ENCODE results near the gene UFD1. TPM values are rescaled to one million over a fixed set of nuclear protein-coding genes. Genes with fewer than 3 reads are reported as not detected.

The UFD1 gene
- total RNA-seq, 2 experiments from 2014 or later = 75.1 to 83.3 TPM

- CTCF ChIA-PET = no interaction called here
- DNase-seq = no peak
- intact Hi-C loops (cut with micrococcal nuclease) = no loop called here
- H3K4me3 Mint-ChIP-seq = no peak overlapping the region
- no peaks in the 10 kb centered on the region for H3K4me1 Mint-ChIP-seq (ENCODE audit: low read depth)
- no peak overlapping the region for H3K27ac Mint-ChIP-seq
- peaks cover 10% of the 10 kb centered on the region for H3K9me3 Mint-ChIP-seq
- H3K36me3 Mint-ChIP-seq (ENCODE audit: low read depth) = peaks cover 81% of the 10 kb centered on the region
- no peaks in the 10 kb centered on the region for H3K27me3 Mint-ChIP-seq (ENCODE audit: low read depth)
These were observed 31.9 kb upstream of the UFD1 start for GRCh38 chr22:19510919-19511341.

- no peak overlapping the region for H3K27ac Mint-ChIP-seq
- CTCF ChIA-PET = no interaction called here
These were observed 30.9 kb upstream of the UFD1 start for GRCh38 chr22:19509923-19510322.

GRCh38 chr22:19509191-19509590 is 30.2 kb upstream of the UFD1 start:
- H3K27ac Mint-ChIP-seq = no peak overlapping the region
- H3K4me3 Mint-ChIP-seq = no peak overlapping the region
- peaks cover 82% of the 10 kb centered on the region for H3K36me3 Mint-ChIP-seq (ENCODE audit: low read depth)
- peaks cover 10% of the 10 kb centered on the region for H3K9me3 Mint-ChIP-seq
- peaks cover 15% of the 10 kb centered on the region for H3K4me1 Mint-ChIP-seq (ENCODE audit: low read depth)
- CTCF ChIA-PET = interaction anchor here (0.6 kb wide), 1 partner anchor 75 kb away, joined by 4 read pairs; no protein-coding TSS in a partner anchor
- intact Hi-C loops (cut with micrococcal nuclease) = no loop called here
- no peaks in the 10 kb centered on the region for H3K27me3 Mint-ChIP-seq (ENCODE audit: low read depth)
- DNase-seq = no peak

More at GRCh38 chr22:19509923-19510322, 30.9 kb upstream of the UFD1 start:
- intact Hi-C loops (cut with micrococcal nuclease) = no loop called here
- H3K4me1 Mint-ChIP-seq (ENCODE audit: low read depth) = peaks cover 9% of the 10 kb centered on the region
- peaks cover 81% of the 10 kb centered on the region for H3K36me3 Mint-ChIP-seq (ENCODE audit: low read depth)
- no peak for DNase-seq
- H3K4me3 Mint-ChIP-seq = no peak overlapping the region
- H3K27me3 Mint-ChIP-seq (ENCODE audit: low read depth) = no peaks in the 10 kb centered on the region
- peaks cover 10% of the 10 kb centered on the region for H3K9me3 Mint-ChIP-seq

- CTCF ChIA-PET = interaction anchor here (0.6 to 0.7 kb wide), 2 partner anchors 50 to 360 kb away, joined by 3 to 4 read pairs; no protein-coding TSS in a partner anchor
- no peak for DNase-seq
- Mint-ChIP-seq H3K9me3 (peaks cover 4% of the 10 kb centered on the region), H3K4me3 (no peak overlapping the region), H3K4me1 (ENCODE audit: low read depth) (peaks cover 15% of the 10 kb centered on the region), H3K27me3 (ENCODE audit: low read depth) (no peaks in the 10 kb centered on the region), H3K36me3 (ENCODE audit: low read depth) (peaks cover 76% of the 10 kb centered on the region), H3K27ac (no peak overlapping the region)
- intact Hi-C loops (cut with micrococcal nuclease) = no loop called here
These were observed 29.2 kb upstream of the UFD1 start for GRCh38 chr22:19508024-19508776.

GRCh38 chr22:19507534-19507861 is 28.5 kb upstream of the UFD1 start:
- no peaks in the 10 kb centered on the region for H3K27me3 Mint-ChIP-seq (ENCODE audit: low read depth)
- H3K27ac Mint-ChIP-seq = no peak overlapping the region
- intact Hi-C loops (cut with micrococcal nuclease) = no loop called here
- CTCF ChIA-PET = interaction anchor here (0.6 kb wide), 2 partner anchors 50 to 171 kb away, joined by 3 to 4 read pairs; no protein-coding TSS in a partner anchor
- peaks cover under 1% of the 10 kb centered on the region for H3K9me3 Mint-ChIP-seq
- no peak overlapping the region for H3K4me3 Mint-ChIP-seq
- peaks cover 69% of the 10 kb centered on the region for H3K36me3 Mint-ChIP-seq (ENCODE audit: low read depth)
- no peak for DNase-seq
- peaks cover 15% of the 10 kb centered on the region for H3K4me1 Mint-ChIP-seq (ENCODE audit: low read depth)

GRCh38 chr22:19506212-19506611 is 27.2 kb upstream of the UFD1 start:
- Mint-ChIP-seq H3K36me3 (ENCODE audit: low read depth) (peaks cover 58% of the 10 kb centered on the region), H3K27ac (no peak overlapping the region), H3K4me1 (ENCODE audit: low read depth) (peaks cover 15% of the 10 kb centered on the region), H3K4me3 (no peak overlapping the region), H3K9me3 (no peaks in the 10 kb centered on the region), H3K27me3 (ENCODE audit: low read depth) (no peaks in the 10 kb centered on the region)
- CTCF ChIA-PET = interaction anchor here (1.0 kb wide), 1 partner anchor 104 kb away, joined by 3 read pairs; no protein-coding TSS in a partner anchor
- intact Hi-C loops (cut with micrococcal nuclease) = no loop called here
- DNase-seq = no peak

- Mint-ChIP-seq H3K4me3 (no peak overlapping the region), H3K9me3 (no peaks in the 10 kb centered on the region), H3K27me3 (ENCODE audit: low read depth) (no peaks in the 10 kb centered on the region), H3K36me3 (ENCODE audit: low read depth) (peaks cover 54% of the 10 kb centered on the region), H3K27ac (no peak overlapping the region), H3K4me1 (ENCODE audit: low read depth) (peaks cover 15% of the 10 kb centered on the region)
- DNase-seq = no peak
- intact Hi-C loops (cut with micrococcal nuclease) = no loop called here
- CTCF ChIA-PET = no interaction called here
These were observed 26.7 kb upstream of the UFD1 start for GRCh38 chr22:19505735-19506126.

GRCh38 chr22:19504900-19505734 is 26.1 kb upstream of the UFD1 start:
- CTCF ChIA-PET = no interaction called here
- no peak overlapping the region for H3K27ac Mint-ChIP-seq
- H3K27me3 Mint-ChIP-seq (ENCODE audit: low read depth) = no peaks in the 10 kb centered on the region
- H3K4me3 Mint-ChIP-seq = no peak overlapping the region
- intact Hi-C loops (cut with micrococcal nuclease) = no loop called here
- DNase-seq = no peak
- H3K36me3 Mint-ChIP-seq (ENCODE audit: low read depth) = peaks cover 54% of the 10 kb centered on the region
- H3K4me1 Mint-ChIP-seq (ENCODE audit: low read depth) = peaks cover 15% of the 10 kb centered on the region
- no peaks in the 10 kb centered on the region for H3K9me3 Mint-ChIP-seq

GRCh38 chr22:19503869-19504268 is 24.9 kb upstream of the UFD1 start:
- Mint-ChIP-seq H3K4me3 (no peak overlapping the region), H3K4me1 (ENCODE audit: low read depth) (peaks cover 15% of the 10 kb centered on the region), H3K27me3 (ENCODE audit: low read depth) (no peaks in the 10 kb centered on the region), H3K27ac (no peak overlapping the region), H3K9me3 (no peaks in the 10 kb centered on the region), H3K36me3 (ENCODE audit: low read depth) (peaks cover 46% of the 10 kb centered on the region)
- intact Hi-C loops (cut with micrococcal nuclease) = no loop called here
- CTCF ChIA-PET = no interaction called here
- DNase-seq = no peak

- no peak for DNase-seq
- Mint-ChIP-seq H3K36me3 (ENCODE audit: low read depth) (peaks cover 44% of the 10 kb centered on the region), H3K9me3 (no peaks in the 10 kb centered on the region), H3K4me3 (no peak overlapping the region), H3K27me3 (ENCODE audit: low read depth) (no peaks in the 10 kb centered on the region), H3K4me1 (ENCODE audit: low read depth) (peaks cover 15% of the 10 kb centered on the region), H3K27ac (no peak overlapping the region)
- intact Hi-C loops (cut with micrococcal nuclease) = no loop called here
- CTCF ChIA-PET = interaction anchor here (0.6 to 1.2 kb wide), 2 partner anchors 58 to 127 kb away, joined by 3 to 7 read pairs; no protein-coding TSS in a partner anchor
These were observed 24.4 kb upstream of the UFD1 start for GRCh38 chr22:19503367-19503766.

- DNase-seq = no peak
- no peaks in the 10 kb centered on the region for H3K27me3 Mint-ChIP-seq (ENCODE audit: low read depth)
- intact Hi-C loops (cut with micrococcal nuclease) = no loop called here
- CTCF ChIA-PET = interaction anchor here (1.2 kb wide), 1 partner anchor 128 kb away, joined by 7 read pairs; no protein-coding TSS in a partner anchor
- no peak overlapping the region for H3K4me3 Mint-ChIP-seq
- peaks cover 43% of the 10 kb centered on the region for H3K36me3 Mint-ChIP-seq (ENCODE audit: low read depth)
- no peak overlapping the region for H3K27ac Mint-ChIP-seq
- H3K4me1 Mint-ChIP-seq (ENCODE audit: low read depth) = peaks cover 15% of the 10 kb centered on the region
- H3K9me3 Mint-ChIP-seq = no peaks in the 10 kb centered on the region
These were observed 23.0 kb upstream of the UFD1 start for GRCh38 chr22:19501897-19502447.

- Mint-ChIP-seq H3K4me3 (no peak overlapping the region), H3K36me3 (ENCODE audit: low read depth) (peaks cover 40% of the 10 kb centered on the region), H3K27me3 (ENCODE audit: low read depth) (no peaks in the 10 kb centered on the region), H3K27ac (no peak overlapping the region), H3K4me1 (ENCODE audit: low read depth) (peaks cover 11% of the 10 kb centered on the region), H3K9me3 (no peaks in the 10 kb centered on the region)
- intact Hi-C loops (cut with micrococcal nuclease) = loop anchor here (5.0 kb wide), 1 partner anchor 132 kb away; no protein-coding TSS in a partner anchor
- CTCF ChIA-PET = interaction anchor here (0.5 kb wide), 1 partner anchor 186 kb away, joined by 5 read pairs; no protein-coding TSS in a partner anchor
- no peak for DNase-seq
These were observed 20.9 kb upstream of the UFD1 start for GRCh38 chr22:19499880-19500242.

Measured in activated naive CD4-positive, alpha-beta T cell treated with anti-CD3 and anti-CD28 coated beads for 36 hours (primary cell).